HG03457 (cell line): Measurements from ENCODE around the gene CISH.

Source experiments
- ATAC-seq: cut with Tn5 transposase; IDR thresholded peaks from one replicate; pipeline ENCODE4 v1.9.1; 2021; ENCODE audit warnings: moderate number of reproducible peaks; ENCODE audit not compliant: unreplicated experiment

Gene CISH

DNA sequence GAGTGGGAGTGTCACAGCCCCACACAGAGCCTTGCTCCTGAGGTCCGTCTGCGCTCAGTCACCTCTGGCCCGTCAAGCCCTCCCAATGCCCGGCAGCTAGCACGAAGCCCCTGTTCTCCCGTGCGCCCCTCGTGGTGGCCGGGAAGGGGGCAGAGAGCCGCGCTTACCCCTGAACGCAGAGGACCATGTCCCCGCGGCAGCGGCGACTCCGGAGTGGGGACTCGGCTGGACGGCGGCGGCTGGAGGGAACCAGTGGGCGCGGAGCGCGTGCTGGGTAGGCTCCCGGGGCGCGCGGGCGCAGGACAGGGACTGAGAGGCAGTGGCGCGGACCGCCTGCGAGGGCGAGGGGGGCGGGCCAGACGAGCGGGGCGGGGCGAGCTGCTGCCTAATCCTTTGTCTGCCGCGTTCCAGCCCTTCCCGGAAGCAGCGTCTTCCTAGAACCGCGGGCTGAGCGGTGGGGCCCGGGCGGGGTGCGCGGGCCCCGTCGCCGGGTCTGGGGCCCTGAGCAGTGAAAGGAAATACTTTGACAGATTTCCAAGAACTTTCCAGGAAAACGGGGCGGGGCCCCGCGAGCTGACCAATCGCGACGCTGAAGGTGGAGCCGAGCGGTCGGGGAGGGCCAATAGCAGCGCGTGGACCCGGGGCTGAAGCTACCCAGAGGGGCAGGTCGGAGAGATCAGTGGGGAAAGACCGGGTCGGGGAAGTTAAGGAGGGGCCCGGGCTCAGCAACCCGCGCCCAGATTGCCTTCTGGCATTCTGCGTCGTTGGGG is at the start of gene CISH:
TSS of gene CISH (minus strand) at position 311 of the 770 bp plus-strand sequence. CDS start at position 187, 124 bp downstream.
- ATAC-seq: peak; percentile 61

GRCh38 chr3:50660386-50660785 is 48.8 kb upstream of the CISH start:
- no peak for ATAC-seq

- ATAC-seq: no peak
Measured at GRCh38 chr3:50658831-50659230, 47.3 kb upstream of the CISH start.

DNA sequence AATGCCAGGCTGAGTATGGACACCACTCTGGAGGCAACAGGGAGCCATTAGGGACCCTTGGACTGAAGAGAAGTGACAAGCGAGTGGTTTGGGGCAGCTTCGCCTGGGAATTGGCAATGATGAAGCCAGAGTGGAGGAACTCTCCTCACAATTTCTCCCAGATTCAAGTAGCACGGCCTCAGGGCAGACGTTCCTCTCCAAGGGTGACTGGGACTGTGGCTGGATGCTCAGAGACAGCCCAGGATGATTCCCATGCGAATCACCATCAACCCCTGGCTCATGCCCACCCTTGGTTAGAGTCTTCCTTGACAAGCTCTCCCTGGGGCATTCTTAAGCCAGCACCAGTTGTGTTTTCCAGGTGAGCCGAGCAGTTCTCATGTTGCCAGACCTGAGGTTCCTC is 46.8 kb upstream of the CISH start:
- ATAC-seq: no peak

- ATAC-seq: no peak
Measured at GRCh38 chr3:50657816-50658215, 46.2 kb upstream of the CISH start.

DNA sequence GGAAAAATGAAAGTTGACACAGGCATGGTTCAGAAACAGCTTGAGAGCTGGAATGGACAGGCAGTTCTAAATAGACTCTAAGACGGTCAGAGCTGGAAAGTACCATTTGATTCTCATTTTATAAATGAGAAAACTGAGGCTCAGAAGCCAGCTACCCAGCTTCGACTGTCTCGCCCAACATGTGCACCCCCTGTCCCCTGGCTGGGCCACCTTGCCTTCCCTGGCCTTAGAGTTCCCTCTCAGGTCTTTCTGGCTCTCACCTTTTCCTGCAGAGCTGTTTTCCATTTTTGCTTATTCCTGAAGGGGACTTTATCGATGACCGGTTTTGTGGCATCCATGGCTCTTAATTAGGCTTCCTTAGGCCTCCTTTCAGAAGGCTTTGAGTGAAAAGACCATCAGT is 45.8 kb upstream of the CISH start:
- ATAC-seq: no peak

- ATAC-seq: no peak
Measured at GRCh38 chr3:50656417-50657195, 45.0 kb upstream of the CISH start.

GRCh38 chr3:50655009-50655830 is 43.6 kb upstream of the CISH start:
- no peak for ATAC-seq

- ATAC-seq: no peak
Measured at GRCh38 chr3:50653937-50654595, 42.5 kb upstream of the CISH start.

- no peak for ATAC-seq
Measured at GRCh38 chr3:50652709-50653108, 41.1 kb upstream of the CISH start.

- ATAC-seq: no peak
Measured at GRCh38 chr3:50651920-50652529, 40.5 kb upstream of the CISH start.

GRCh38 chr3:50651445-50651844 is 39.9 kb upstream of the CISH start:
- no peak for ATAC-seq

GRCh38 chr3:50650018-50650417 is 38.4 kb upstream of the CISH start:
- no peak for ATAC-seq

DNA sequence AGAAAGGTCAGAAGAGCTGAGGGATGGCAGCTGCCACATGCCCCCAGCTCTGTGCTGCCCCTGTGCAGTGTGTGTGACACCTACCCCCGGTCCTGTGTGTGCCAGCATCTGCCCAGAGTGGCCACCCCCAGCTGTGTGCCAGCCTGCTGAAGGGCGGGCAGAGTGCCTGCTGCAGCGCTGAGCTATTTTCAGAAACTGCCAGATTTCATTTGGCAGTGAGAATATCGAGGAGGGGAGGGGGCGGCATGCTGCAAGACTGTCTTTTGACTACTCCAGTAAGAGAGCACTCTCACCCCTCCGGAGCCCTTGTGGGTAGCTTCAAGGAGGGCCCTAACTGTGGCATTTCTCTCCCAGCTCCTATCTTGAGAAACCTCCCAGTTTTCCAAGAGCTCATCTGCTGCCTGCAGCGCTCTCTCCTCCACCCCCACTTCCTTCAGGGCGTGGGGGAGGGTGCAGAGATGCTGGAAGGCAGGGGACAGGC is 37.9 kb upstream of the CISH start:
- no peak for ATAC-seq

DNA sequence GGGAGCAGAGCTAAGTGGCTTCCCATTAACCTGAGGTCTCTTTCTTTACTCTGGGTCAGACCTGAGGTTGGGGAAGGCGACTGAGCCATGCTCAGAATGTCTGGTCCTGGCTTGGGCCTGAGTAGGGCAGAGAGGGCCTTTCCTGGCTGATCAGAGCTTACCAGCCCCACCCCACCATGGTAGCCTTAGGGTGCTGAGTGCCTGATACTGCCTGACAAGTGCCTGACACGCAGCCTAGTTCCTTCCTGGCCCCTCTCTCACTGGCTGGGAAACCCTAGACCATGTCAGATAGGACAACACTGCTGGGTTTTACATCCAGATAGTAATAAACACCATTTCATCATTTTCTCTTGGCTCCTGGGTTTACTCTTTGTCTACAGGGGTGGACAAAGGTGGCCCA is 37.4 kb upstream of the CISH start:
- ATAC-seq: no peak

DNA sequence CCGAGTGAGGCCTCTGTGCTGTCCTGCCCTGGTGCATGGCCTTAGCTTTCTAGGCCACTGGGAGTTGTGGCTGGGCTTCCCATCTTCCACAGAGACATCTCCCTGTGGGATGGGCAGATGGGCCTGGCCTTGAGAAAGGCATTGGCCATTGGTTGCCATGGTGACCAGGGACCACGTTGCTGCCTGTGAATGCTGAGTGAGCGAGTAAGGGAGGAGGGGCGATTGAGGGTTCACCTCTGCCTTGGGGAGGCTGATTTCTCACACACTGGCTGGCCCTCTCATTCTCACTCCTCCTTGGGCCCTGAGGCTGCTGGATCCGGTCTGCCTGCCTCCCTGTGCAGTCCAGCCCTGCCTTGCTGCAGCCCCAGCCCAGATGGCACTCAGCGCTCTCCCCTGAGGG is 36.7 kb upstream of the CISH start:
- no peak for ATAC-seq

- no peak for ATAC-seq
Measured at GRCh38 chr3:50645378-50645777, 33.8 kb upstream of the CISH start.

DNA sequence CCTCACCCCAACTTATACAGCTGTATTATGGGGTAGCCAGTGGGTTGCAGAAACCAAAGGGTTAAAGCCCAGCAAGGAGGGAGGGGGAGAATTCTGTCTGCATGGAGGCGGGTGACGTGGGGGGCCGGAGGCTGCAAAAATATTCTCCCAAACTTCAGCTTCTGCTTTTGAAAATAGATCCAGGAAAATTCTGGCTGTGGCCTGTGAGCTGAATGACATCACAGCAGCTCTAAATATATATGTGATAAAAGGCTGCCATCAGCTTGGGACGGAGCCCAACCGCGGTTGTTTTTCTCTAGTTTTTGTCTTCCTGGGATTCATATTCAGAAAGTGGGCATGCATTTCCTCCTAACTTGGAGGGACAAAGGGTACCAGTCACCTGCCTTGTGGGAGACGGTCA is 33.0 kb upstream of the CISH start:
- ATAC-seq: no peak

DNA sequence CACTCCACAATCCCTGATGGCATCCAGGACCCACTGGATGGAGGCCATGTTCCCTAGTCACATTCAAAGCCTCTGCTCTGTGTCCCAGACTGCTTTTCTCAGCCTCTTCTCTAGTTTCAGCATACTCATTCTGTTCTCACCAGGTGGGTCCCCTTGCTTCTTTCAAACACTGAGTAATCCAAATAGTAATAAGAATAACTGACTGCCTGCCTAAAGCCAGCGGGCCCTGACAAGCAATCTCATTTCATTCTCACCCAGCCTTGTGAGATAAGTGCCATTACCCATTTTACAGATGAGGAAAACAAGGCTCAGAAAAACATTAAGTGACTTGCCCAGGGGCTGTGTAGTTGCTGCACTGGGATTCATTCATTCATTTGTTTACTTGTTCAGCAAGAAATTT is 30.8 kb upstream of the CISH start:
- no peak for ATAC-seq

DNA sequence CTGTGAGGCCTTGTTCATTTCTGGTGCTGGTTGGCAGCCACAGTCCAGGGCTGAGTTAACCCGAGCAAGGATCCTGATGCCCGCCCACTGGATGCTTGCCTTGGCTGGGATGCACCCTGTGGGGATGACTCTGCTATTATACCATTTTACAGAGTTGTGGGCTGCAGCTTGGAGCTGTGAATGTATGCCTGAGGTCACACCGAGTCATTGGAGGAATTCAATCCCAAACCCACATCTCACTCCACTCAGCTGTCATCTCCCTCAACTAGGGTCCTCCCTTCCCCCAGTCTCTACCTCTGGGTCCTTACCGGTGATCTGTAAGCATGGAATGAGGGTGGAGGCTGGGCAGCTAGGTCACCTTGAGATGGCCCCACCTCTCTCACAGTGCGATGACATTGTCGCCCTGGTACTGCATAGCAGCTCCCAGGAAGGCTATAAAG is 27.5 kb upstream of the CISH start:
- ATAC-seq: no peak
